Stimulated activated CD8-positive, alpha-beta memory T cell treated with anti-CD3 and anti-CD28 coated beads, Interleukin-7, amount 100 ng/mL, for 48 hours (primary cell): Measurements from ENCODE around the gene GRHPR.
A peak's percentile ranks its signal among the peaks of the same experiment; 100 is the strongest.

Experiments
- DNase-seq, 2 donors: peaks; one replicate each; pipeline ENCODE4 v3.0.0-alpha.2; 2020; ENCODE audit warnings: low read depth in 1 of 2; ENCODE audit errors: extremely low read depth in 1 of 2

GRHPR gene

DNA sequence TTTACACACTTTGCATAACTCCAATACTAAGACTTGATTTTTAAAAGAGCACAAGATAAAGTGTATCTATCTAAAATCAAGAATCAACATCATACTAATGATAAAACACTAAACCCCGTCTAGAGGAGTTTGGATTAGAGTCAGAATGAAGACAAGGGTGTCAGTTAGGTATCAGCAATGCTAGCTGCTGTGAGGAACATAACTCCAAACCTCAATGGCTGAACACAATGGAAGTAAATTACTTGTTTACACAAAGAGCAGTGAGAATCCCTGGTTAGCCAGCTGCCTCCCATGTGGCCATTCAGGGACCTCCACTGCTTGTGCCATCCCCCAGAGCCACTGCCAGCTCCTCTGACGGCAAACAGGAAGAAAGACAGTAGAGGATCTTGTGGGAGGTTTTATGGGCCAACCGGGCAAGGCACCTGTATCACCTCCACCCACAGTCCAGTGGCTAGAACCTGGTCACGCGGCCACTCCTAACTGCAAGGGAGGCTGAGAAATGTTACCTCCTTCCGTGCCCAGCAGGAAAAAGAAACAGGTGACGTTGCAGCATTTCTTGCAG lies 24.0 kb upstream of the GRHPR start:
- no peak for DNase-seq

DNA sequence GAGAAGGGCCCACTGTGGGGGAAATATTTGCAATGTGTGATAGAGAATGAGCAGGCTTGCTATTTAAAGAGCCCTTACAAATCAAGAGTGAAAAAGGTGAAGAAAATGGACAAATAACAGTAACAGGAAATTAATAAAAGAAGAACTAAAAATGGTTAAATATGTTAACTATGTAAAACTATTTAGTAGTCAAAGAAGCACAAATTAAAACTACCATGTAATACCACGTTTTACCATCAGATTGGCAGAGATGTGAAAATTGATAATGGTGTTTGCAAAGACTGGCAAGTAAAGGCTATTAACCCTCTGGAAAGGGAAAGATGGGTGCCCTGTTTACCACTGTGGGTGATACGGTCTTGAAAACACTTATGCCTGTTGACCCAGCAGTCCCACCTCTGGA lies 23.2 kb upstream of the GRHPR start:
- DNase-seq, result no peak

DNA sequence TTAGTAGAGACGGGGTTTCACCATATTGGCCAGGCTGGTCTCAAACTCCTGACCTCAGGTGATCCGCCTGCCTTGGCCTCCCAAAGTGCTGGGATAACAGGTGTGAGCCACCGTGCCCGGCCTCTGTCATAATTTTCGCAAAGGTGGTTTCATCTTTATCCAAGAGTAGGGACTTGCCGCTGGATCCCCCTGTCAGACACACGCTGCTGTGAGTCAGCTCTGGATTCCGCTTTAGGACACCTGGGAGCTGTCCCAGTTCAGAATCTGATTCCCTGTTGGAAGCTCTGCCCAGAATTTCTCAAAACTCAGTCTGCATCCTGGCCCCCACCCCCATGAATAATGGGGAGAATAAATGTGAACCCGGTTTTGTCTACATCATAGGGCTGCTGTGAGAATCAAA lies 17.9 kb upstream of the GRHPR start:
- no peak for DNase-seq

DNA sequence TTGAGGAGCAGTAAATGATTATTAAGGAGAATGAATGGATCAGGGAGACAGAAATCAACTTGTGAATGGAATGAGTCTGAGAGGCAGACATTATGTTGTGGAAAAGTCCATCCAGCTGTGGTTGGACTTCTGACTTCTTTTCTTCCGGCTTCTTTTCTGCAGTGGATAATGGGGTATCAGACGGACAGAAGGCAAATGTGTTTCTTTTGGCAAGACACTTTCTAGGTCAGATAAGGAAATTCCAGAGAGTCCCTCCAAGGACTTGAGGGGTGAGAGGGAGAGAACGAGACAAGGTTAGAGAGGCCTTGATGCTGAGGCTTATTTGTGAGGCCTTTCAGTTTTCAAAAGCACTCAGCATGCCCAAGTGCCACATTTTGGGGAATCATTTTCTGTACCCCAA lies 17.1 kb upstream of the GRHPR start:
- no peak for DNase-seq

DNA sequence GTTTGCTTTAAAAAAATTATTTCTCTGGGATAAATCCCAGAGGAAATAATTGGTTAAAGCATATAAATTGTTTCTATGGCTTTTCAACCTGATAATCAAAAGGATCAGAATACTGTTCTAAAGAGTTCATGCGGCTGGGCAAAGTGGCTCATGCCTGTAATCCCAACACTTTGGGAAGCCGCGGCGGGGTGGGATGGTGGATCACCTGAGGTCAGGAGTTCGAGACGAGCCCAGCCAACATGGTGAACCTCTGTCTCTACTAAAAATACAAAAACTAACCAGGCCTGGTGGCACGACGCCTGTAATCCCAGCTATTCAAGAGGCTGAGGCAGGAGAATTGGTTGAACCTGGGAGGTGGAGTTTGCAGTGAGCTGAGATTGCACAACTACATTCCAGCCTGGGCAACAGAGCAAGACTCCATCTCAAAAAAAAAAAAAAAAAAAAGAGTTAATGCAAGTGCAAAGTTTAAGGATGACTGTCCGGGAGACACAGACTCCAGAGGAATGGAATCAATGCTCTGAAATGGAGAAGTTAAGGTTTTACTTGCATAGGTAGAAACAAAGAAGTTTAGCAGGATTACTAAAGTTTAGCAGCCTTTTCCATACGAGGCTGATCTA lies 16.6 kb upstream of the GRHPR start:
- DNase-seq, result no peak

DNA sequence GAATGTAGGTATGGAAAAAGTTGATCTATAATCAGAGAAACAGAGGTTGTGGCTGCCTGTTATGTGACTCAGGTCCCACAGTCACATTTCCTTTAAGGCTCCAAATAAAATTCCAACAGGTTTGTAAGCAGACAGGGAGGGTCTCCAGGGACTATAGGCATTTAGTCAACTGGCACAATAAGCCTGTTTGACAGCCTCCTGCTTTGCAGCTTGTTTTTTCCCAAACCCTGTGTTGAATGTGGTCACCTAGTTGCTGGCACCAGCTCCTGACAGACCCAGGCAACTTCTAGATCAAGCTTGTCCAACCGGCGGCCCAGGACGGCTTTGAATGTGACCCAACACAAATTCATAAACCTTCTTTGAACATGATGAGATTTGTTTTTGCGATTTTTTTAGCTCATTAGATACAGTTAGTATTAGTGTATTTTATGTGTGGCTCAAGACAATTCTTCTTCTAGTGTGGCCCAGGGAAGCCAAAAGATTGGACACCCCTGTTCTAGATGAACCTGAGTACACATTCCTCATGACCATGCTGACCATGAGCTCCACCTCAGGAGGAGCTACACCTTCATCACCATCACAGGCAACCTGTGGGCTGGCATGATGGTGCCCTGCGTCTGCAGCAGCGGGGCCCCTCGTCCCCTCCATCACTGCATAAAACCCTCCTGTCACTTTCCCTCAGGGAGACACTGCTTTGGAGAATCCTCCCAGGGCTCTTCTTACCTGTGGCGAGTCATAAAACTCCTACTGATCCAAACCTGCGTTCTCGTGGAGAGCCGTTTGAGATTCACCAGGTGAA lies 15.7 kb upstream of the GRHPR start:
- no peak for DNase-seq

DNA sequence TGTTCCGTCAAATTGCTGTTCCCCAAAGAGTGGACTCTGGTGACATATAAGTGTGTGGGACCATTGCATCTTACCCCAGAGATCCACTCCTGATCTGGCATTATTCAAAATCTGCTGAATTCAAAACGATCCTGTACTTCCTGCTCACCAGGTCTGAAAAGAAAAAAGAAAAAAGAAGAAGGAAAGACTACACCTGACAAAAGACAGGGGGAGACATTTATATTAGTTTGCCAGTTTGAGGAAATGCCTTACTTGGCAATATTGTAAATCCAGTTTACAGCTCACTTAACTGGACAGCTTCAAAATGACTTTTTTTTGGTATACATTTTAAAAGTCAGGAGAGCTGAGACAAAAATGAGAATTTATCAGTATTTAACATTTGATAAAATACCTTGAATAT lies 15.0 kb upstream of the GRHPR start:
- DNase-seq, result no peak

DNA sequence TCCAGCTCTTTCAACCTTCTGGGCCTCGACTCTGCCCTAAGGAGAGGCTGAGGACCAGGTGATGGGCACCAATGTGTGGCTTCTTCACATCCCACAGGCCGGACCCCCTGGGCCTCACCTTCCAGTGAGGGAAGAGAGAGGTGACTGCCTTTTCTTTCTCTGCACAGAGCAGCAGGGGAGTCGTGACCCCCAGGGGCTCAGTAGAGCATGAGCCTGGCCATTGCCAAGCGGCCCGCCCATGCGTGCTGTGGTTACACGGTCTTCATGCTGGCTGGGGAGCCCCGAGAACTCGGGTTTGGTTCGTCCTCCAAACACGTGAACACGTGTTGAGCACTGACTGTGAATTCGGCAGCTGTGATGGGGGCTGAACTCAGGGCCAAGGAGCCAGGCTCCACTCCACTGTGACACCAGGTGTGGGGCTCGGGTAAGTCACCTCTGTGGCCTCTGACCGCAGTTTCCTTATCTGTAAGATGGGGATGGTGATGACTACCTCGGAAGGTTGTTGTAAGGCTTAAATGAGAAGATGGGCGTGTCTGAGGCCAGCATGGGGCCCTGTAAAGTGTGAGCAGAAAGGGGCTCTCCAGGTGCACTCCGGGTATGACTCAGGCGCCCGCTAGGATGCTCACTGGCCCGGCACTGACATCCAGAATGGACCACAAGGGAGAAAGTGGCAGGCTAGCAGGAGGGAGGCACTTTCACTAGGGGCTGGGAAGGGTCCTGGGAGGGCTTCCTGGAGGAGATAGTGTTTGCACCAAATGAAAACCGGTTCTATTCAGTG lies 13.4 kb upstream of the GRHPR start:
- DNase-seq, result peak; percentile 49 to 82

DNA sequence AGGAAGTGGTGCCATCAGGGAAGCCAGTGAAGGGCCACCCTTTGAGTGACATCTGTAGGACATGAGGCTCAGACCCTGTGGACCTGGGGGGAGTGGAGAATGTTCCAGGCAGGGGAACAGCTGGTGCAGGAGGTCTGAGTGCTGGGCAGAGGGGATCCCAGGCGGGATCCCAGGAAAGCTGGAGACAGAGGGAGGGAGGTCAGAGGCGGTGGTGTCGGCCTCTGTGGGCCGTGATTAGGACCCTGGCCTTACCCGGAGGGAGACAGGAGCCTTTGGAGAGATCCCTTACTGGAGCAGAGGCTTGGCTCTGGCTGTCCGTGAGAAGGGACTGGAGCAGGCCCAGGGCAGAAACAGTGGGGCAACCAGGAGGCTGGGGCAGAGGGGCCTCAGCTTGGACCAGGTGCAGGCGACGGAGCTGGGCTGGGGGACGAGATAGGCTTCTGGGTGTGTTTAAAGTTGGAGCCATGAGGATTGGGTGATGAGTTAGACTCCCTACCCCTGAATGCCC lies 12.1 kb upstream of the GRHPR start:
- no peak for DNase-seq

DNA sequence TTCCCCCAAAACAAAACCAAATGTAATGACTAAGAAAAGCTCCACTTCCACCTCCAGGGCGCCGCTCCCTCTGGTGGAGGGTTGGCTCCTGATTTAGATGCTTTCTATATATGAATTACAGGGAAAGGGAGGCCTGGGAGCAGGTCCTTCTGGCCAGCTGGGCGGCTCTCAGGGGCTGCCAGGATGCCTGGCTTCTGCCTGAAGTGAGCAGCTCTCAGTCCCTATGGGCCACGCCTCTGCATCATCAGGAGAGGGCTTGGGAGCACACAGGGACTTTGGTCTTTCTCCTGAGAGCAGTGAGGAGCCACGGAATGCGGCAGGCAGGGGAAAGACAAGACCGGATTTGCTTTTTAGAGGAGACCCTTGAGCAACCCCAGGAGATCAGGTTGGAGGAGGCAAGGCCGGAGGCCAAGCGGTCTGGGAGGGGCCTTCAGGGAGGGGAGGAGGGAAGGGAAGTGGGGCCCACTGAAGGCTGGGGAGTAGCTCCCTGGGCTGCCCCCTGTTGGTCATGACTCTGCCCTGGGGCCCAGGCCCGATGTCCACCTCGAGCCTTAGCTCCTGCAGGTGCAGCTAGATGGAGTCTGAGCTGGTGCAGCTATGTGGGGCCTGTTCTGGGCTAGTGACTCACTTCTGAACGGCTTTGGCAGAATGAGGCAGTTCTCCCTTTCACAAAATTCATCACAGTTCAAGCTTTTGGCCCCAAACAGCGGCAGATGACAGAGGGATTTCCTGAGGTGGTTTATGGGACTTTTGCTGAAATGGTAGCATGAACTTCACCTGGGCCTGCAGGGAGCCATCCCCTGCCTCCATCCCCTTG lies 11.3 kb upstream of the GRHPR start:
- DNase-seq, result peak in 1 of 2 donors; percentile 50

DNA sequence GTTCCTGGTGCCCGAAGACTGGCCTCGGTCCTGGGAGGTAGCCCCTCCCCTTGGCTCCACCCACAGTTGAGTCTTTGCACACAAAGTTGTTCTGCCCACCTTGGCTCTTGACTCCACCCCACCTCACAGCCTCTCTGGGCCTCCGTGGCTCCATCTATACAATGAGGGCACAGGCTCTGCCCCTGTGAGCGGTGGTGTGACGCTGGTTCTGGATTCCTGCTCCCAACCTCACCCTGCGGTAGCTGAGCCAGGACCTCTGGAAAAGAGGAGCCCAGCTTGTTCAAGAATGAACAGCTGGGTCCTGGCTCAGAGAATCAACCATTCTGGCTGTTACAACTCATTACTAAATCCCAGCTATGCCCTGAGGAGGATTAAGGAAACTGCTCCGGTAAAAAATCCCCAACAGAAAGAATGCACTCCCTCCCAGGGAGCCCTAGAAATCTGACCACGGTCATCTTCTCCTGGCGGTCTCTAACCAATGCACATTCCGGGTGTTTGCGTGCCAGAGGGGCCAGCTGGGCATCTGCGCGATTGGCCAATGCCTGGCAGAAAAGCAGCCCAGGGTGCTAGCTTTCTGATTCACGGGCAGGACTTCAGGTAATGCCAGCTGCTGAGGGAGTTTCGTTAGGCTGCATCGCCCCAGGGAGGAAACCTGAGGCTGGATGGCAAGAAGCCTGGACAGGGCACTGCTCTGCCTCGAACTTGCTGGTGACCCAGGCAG lies 9.9 kb upstream of the GRHPR start:
- no peak for DNase-seq

DNA sequence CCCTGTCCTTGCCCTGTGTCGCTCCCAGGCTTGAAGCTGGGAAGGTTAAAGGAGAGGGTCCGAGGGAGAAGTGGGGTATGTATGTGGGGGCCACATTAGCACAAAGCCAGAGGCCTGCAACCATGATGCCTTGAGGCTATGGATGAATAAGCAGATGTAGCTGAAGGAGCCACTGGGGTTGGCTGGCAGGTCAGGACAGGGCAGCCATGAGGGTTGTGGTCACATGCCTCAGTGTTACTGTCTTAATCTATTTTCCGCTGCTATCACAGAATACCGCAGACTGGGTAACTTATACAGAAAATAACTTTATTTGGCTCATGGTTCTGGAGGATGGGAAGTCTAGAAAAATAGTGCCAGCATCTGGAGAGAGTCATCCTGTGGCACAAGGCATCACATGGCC lies 9.2 kb upstream of the GRHPR start:
- no peak for DNase-seq

DNA sequence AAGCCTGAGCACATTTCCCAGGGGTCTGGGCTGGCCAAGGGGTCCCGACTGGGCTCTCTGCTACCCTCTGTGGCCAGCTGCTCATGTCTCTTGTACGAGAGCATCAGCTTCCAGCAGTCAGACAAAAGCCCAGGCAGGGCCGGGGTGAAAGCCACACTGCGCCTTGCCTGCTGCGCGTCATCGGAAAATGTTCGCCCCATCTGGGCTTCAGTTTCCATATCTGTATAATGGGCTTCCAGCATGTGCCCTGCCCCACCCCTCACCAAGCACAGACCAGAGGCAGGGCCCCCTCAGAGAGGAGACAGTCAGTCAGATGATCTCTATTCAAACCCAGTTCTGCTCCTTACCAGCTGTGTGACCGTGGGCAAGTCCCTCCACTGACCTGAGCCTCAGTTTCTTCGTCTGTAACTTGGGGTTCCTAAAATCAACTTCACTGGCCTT lies 8.0 kb upstream of the GRHPR start:
- DNase-seq, result no peak

DNA sequence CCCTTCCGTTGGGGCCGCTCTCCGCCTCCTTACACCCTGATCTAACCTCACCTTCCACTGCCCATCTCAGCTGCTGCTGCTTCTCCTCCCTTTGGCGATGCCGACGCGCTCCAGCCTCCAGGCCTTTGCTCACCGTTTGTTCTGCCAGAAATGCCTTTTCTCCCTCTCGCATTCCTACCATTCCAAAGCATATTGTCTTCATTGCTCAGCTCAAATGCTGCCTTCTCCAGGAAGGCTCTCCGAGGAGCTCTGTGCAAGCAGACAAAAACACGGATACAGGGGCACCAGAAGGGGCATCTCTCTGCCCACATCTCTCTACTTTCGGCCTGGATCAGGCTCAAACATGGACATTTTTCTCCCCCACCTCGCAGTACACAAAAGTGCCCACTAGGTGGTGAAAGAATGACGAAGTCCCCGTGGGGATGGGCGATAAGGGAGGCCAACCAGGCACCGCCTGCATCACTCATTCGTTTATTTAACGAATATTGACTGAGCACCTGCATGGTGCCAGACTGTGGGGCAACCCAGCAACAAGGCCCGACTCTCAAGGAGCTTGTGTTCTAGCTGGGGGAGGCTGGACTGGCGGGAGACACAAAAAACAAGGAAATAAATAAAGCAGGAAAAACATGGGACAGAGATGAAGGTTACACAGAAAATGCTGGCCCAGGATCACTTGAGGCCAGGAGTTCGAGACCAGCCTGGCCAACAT lies 7.3 kb upstream of the GRHPR start:
- DNase-seq, result peak in 1 of 2 donors; percentile 63

DNA sequence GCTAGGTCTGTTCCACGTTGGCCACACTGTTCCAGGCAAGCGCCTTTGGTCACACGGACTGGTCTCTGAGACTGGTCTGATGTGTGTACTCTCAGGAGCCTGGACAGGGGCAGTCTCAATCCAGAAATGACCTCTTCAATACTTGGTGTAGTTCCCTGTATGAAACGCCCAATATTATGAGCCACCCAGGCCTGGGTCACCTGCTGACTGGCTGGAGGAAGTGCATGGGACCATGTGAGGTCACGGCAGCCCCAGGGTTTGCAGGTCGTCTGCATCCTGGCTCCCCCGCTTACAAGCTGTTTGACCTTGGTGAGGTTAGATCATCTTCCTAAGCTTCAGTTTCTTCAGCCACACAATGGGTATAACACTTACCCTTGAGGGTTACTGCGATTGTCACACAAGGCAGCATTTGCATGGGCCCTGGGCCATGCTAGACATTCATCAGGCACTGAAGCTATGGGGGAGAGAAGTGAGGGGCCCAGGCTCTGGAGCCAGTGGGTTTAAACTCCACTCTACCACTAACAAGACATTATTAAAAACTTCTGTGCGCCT lies 5.2 kb upstream of the GRHPR start:
- DNase-seq, result no peak

DNA sequence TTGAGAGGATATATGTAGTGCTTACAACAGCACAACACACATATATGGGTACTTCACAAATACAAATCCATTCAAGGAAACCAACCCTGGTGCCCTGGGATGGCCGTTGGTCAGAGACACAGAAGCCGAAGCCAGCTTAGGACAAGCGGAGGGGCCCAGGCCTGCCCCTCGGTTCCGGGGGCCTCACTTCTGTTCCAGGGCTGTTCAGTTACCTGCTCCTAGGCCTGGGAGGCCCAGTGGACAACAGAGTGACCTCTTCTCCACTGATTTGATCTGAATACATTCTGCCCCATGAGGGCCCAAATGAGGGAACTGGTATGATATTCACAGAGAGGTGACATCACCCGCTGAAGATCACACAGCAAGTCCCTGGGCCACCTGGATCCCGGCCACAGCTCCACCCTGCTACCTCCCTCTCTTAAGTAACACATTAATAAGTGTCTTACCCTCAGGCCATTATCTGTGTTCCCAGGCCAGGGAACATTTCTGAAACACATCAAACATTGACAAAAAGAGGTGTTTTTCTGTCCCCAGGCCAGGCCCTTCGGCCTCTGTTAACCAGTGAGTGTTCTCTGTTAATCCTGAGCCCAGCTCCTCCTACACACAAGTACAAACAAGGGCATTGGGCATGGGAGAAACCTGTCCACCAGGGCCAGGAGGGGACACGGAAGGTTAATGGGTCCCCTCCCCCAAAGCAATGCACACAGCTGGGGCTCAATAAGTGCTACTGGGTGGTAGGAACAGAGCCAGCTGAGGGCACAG lies 4.5 kb upstream of the GRHPR start:
- DNase-seq, result no peak

DNA sequence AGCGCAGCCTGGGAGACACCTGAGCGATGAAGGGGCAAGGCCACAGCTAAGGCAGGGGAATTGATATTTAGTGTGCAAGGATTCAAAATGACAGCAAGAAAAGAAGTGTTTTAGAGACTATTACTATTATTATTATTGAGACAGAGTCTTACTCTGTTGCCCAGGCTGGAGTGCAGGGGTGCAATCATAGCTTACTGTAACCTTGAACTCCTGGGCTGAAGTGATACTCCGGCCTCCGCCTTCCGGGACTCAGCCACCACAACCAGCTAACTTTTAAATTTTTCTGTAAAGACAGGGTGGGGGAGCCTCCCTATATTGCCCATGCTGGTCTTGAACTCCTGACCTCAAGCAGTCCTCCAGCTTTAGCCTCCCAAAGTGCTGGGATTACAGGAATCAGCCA lies 3.3 kb upstream of the GRHPR start:
- no peak for DNase-seq
